Measurements from ENCODE around the gene NRG2. TPM values are rescaled to one million over a fixed set of nuclear protein-coding genes. Genes with fewer than 3 reads are reported as not detected.

NRG2 gene
- polyA plus RNA-seq, 1 of the 3 experiments (the other 2 are of a cell fraction), result 3.7 TPM

- Histone ChIP-seq H3K9ac (no peak overlapping the region), H3K36me3 (replicated peaks in 1 of 2; ENCODE audit: control insufficient read depth in 1 of 2, insufficient read depth in 2 of 2, low read length in 1 of 2) (no peaks in the 10 kb centered on the region), H3K4me1 (ENCODE audit: control insufficient read depth in 1 of 2, insufficient read depth in 2 of 2, low read depth in 1 of 2, low read length in 1 of 2) (no peaks in the 10 kb centered on the region; a peak in 1 of 4 replicates), H3K9me3 (0 out of 2 replicates have a peak, but pooled peaks cover 5% of the 10 kb centered on the region), H3F3A (replicated peaks; ENCODE audit: insufficient read depth) (peaks cover 3% of the 10 kb centered on the region), H3K4me3 (ENCODE audit: low read depth in 2 of 2, low read length in 1 of 2) (no peak overlapping the region), H3K4me2 (no peak overlapping the region), H2AFZ (ENCODE audit: low read depth) (no peak overlapping the region), H3K79me2 (ENCODE audit: insufficient read depth) (no peaks in the 10 kb centered on the region), H3K27me3 (ENCODE audit: insufficient read depth) (no peaks in the 10 kb centered on the region; the same call in 1 of the 2 replicates), H3K27ac (ENCODE audit: low read depth in 2 of 2, low read length in 1 of 2) (no peak overlapping the region), H3K9me2 (no peaks in the 10 kb centered on the region), H4K20me1 (ENCODE audit: insufficient read depth) (no peaks in the 10 kb centered on the region)
- WGBS (ENCODE audit: low lambda C conversion rate), result 54% methylated on average over 7 of the region's 7 CpGs
- CTCF ChIA-PET, result interaction anchor here (1.0 kb wide), 1 partner anchor 149 kb away, joined by 5 read pairs; no protein-coding TSS in a partner anchor
- no peak for TF ChIP-seq GABPA (IDR thresholded peaks at IDR 0.05; ENCODE audit: low read depth)
- TF ChIP-seq USF1 (IDR thresholded peaks at IDR 0.05; ENCODE audit: borderline replicate concordance, low read depth), result no peak
- no peak for TF ChIP-seq POLR2AphosphoS5 (IDR thresholded peaks at IDR 0.05; ENCODE audit: low read depth, low read length)
- TF ChIP-seq SIN3A (IDR thresholded peaks at IDR 0.05; ENCODE audit: borderline replicate concordance, low read depth, low read length), result no peak
- TF ChIP-seq FOXJ3 (CRISPR knock-in tag; IDR thresholded peaks at IDR 0.05), result no peak
- DNase-seq, result no peak
- POLR2A ChIA-PET, result no interaction called here
Observed at GRCh38 chr5:139820130-139820529, 223.0 kb downstream of the NRG2 start.

DNA sequence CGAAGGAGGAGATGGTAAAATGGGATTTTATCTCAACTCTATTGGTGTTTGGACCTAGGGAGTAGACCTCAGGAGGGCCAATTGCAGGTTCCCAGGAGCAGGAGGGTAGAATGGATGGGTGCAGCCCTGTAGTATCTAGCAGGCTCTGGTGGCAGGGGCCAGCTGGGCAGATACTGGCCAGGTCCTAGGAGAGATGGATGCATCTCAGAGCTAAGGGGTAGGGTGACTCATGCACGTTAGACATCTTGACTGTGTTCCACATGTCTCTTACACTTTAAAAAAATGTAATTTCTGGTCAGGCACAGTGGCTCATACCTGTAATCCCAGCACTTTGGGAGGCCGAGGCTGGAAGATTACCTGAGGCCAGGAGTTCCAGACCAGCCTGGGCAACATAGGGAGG is 225.1 kb downstream of the NRG2 start:
- POLR2A ChIA-PET, result no interaction called here
- CTCF ChIA-PET, result interaction anchor here (1.0 kb wide), 1 partner anchor 151 kb away, joined by 4 read pairs; no protein-coding TSS in a partner anchor
- H3K9me3 ChIP-seq, result 0 out of 2 replicates have a peak, but pooled peaks cover 5% of the 10 kb centered on the region
- H3K9ac ChIP-seq, result no peak overlapping the region
- peaks cover 3% of the 10 kb centered on the region for H3F3A ChIP-seq (replicated peaks; ENCODE audit: insufficient read depth)
- no peaks in the 10 kb centered on the region for H3K36me3 ChIP-seq (replicated peaks in 1 of 2; ENCODE audit: control insufficient read depth in 1 of 2, insufficient read depth in 2 of 2, low read length in 1 of 2)
- H3K9me2 ChIP-seq, result no peaks in the 10 kb centered on the region
- no peak for DNase-seq
- no peak for TF ChIP-seq NRF1 (IDR thresholded peaks at IDR 0.05; ENCODE audit: low read depth, low read length)
- no peak for TF ChIP-seq FOXJ3 (CRISPR knock-in tag; IDR thresholded peaks at IDR 0.05)
- TF ChIP-seq FOXM1 (IDR thresholded peaks at IDR 0.05; ENCODE audit: low read depth), result no peak
- no peak for TF ChIP-seq POLR2AphosphoS5 (IDR thresholded peaks at IDR 0.05; ENCODE audit: low read depth, low read length)
- TF ChIP-seq CHD2 (IDR thresholded peaks at IDR 0.05; ENCODE audit: low read length, partially characterized antibody), result no peak
- no peak for TF ChIP-seq PBX3 (IDR thresholded peaks at IDR 0.05)
- no peak for TF ChIP-seq MEF2A (IDR thresholded peaks at IDR 0.05; ENCODE audit: borderline replicate concordance, low read depth)
- TF ChIP-seq TEAD4 (IDR thresholded peaks at IDR 0.05; ENCODE audit: borderline replicate concordance, insufficient read depth), result no peak
- TF ChIP-seq RFX5 (IDR thresholded peaks at IDR 0.05; ENCODE audit: low read length), result no peak
- TF ChIP-seq MXI1 (IDR thresholded peaks at IDR 0.05; ENCODE audit: low read depth, low read length), result no peak
- TF ChIP-seq EP300 (IDR thresholded peaks at IDR 0.05; ENCODE audit: borderline replicate concordance in 1 of 2, low read depth in 1 of 2, low read length in 1 of 2), result no peak
- no peak for TF ChIP-seq MAX (IDR thresholded peaks at IDR 0.05; ENCODE audit: low read depth)
- TF ChIP-seq TCF12 (IDR thresholded peaks at IDR 0.05), result no peak
- TF ChIP-seq TAF1 (IDR thresholded peaks at IDR 0.05; ENCODE audit: borderline replicate concordance, low read depth, low read length), result no peak
- no peak for TF ChIP-seq RCOR1 (IDR thresholded peaks at IDR 0.05; ENCODE audit: low read length)
- no peak for TF ChIP-seq RAD21 (IDR thresholded peaks at IDR 0.05; ENCODE audit: low read length)
- TF ChIP-seq REST (IDR thresholded peaks at IDR 0.05; ENCODE audit: low read depth, low read length), result no peak
- no peak for TF ChIP-seq SMC3 (IDR thresholded peaks at IDR 0.05; ENCODE audit: low read depth, low read length)
- no peak overlapping the region for H3K4me2 ChIP-seq
- peaks cover 0 to 4% of the 10 kb centered on the region in 2 experiments; a peak in 1 of 4 replicates for H3K4me1 ChIP-seq (ENCODE audit: control insufficient read depth in 1 of 2, insufficient read depth in 2 of 2, low read depth in 1 of 2, low read length in 1 of 2)
- H3K4me3 ChIP-seq (ENCODE audit: low read depth in 2 of 2, low read length in 1 of 2), result no peak overlapping the region
- no peak overlapping the region for H3K27ac ChIP-seq (ENCODE audit: low read depth in 2 of 2, low read length in 1 of 2)
- 33% methylated on average over 3 of the region's 3 CpGs for WGBS (ENCODE audit: low lambda C conversion rate)
- H3K27me3 ChIP-seq (ENCODE audit: insufficient read depth), result peaks cover 4% of the 10 kb centered on the region; the same call in 1 of the 2 replicates
- H2AFZ ChIP-seq (ENCODE audit: low read depth), result no peak overlapping the region
- no peaks in the 10 kb centered on the region for H4K20me1 ChIP-seq (ENCODE audit: insufficient read depth)
- H3K79me2 ChIP-seq (ENCODE audit: insufficient read depth), result no peaks in the 10 kb centered on the region
